Mesendoderm (in vitro differentiated cells): ENCODE measurements around the gene DLG3.

Source experiments
- DNase-seq: peaks from one replicate; pipeline ENCODE4 v3.0.0; 2013
- H2AK5ac ChIP-seq: 2 replicates; pipeline ENCODE4 v1.6.1; 2013; ENCODE audit warnings: low read length, inconsistent platforms
- H2BK120ac ChIP-seq: 2 replicates; pipeline ENCODE4 v1.6.1; 2013; ENCODE audit warnings: low read depth, mild to moderate bottlenecking, low read length, moderate library complexity, mixed read lengths
- H2BK15ac ChIP-seq: replicated peaks from 2 replicates; pipeline ENCODE4 v1.6.1; 2013; ENCODE audit warnings: low read depth, mild to moderate bottlenecking, moderate library complexity
- H2BK5ac ChIP-seq: 2 replicates; pipeline ENCODE4 v1.6.1; 2013; ENCODE audit warnings: low read length, inconsistent platforms
- H3K18ac ChIP-seq: 2 replicates; pipeline ENCODE4 v1.6.1; 2013; ENCODE audit warnings: mild to moderate bottlenecking, low read length, mixed read lengths
- H3K23ac ChIP-seq: one replicate; pipeline ENCODE4 v1.6.1; 2013; ENCODE audit warnings: low read length
- H3K27ac ChIP-seq: 2 replicates; pipeline ENCODE4 v1.5.1; 2013; ENCODE audit warnings: low read depth, mild to moderate bottlenecking, inconsistent platforms, low read length, moderate library complexity
- H3K27me3 ChIP-seq: 2 replicates; pipeline ENCODE4 v1.6.1; 2013; ENCODE audit warnings: low read length, control low read depth, mild to moderate bottlenecking, inconsistent platforms; ENCODE audit not compliant: insufficient read depth, poor library complexity
- H3K36me3 ChIP-seq: 2 replicates; pipeline ENCODE4 v1.6.1; 2013; ENCODE audit warnings: low read length, inconsistent platforms; ENCODE audit not compliant: control insufficient read depth, insufficient read depth
- H3K4ac ChIP-seq: one replicate; pipeline ENCODE4 v1.6.1; 2013; ENCODE audit warnings: low read depth, mild to moderate bottlenecking, low read length, moderate library complexity
- H3K4me1 ChIP-seq: 2 replicates; pipeline ENCODE4 v1.6.1; 2013; ENCODE audit warnings: low read depth, low read length, inconsistent platforms; ENCODE audit not compliant: control insufficient read depth
- H3K4me2 ChIP-seq: 2 replicates; pipeline ENCODE4 v1.6.1; 2013; ENCODE audit warnings: low read length
- H3K4me3 ChIP-seq: 2 replicates; pipeline ENCODE4 v1.5.1; 2013; ENCODE audit warnings: mild to moderate bottlenecking, low read length
- H3K56ac ChIP-seq: one replicate; pipeline ENCODE4 v1.6.1; 2013; ENCODE audit warnings: low read length
- H3K79me1 ChIP-seq: 2 replicates; pipeline ENCODE4 v1.6.1; 2013; ENCODE audit warnings: low read length, inconsistent platforms
- H3K79me2 ChIP-seq: 2 replicates; pipeline ENCODE4 v1.6.1; 2013; ENCODE audit warnings: mild to moderate bottlenecking, low read length; ENCODE audit not compliant: control insufficient read depth, insufficient read depth
- H3K9ac ChIP-seq: 2 replicates; pipeline ENCODE4 v1.6.1; 2013; ENCODE audit warnings: low read length, inconsistent platforms
- H4K5ac ChIP-seq: one replicate; pipeline ENCODE4 v1.6.1; 2013; ENCODE audit warnings: low read length
- H4K8ac ChIP-seq: one replicate; pipeline ENCODE4 v1.6.1; 2013; ENCODE audit warnings: low read depth, mild to moderate bottlenecking, control low read depth, low read length, moderate library complexity
- WGBS: extraction: QIAGEN DNeasy Blood & Tissue Kit; methylation state at CpG from one replicate; pipeline ENCODE4 v1.1.7; 2013; ENCODE audit warnings: low lambda C conversion rate, missing lambda C conversion rate; ENCODE audit not compliant: insufficient coverage; ENCODE audit errors: extremely low coverage; 5-methylcytosine and 5-hydroxymethylcytosine counted together

DLG3 gene

DNA sequence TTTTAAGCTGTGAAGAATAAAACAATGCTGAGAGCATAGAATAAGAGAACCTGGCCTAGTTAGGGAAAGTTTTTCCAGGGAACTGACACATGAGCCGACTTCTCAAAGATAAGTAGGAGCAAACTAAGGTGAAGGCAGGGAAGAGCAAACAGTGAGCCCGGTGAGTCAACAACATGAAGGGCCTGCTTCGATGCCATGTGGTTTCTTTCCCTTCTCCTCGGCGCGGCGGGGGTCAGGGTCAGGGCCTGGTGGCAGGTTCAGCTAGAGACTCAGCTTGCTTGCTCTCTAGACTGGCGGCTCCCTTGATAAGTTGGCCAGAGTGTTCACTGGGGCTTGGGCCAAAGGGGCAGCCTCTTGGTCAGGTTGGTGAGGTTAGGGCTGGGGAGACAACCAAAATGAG lies 81.1 kb downstream of the DLG3 start:
- Histone ChIP-seq H2BK5ac (no peak overlapping the region), H3K56ac (no peak overlapping the region), H3K23ac (no peak overlapping the region), H3K18ac (no peak overlapping the region), H3K79me1 (no peaks in the 10 kb centered on the region), H3K36me3 (no peaks in the 10 kb centered on the region), H3K27me3 (no peaks in the 10 kb centered on the region), H3K4me3 (no peak overlapping the region), H3K9ac (no peak overlapping the region), H4K8ac (no peak overlapping the region), H3K4me2 (no peak overlapping the region), H3K27ac (no peak overlapping the region), H4K5ac (no peak overlapping the region), H3K79me2 (no peaks in the 10 kb centered on the region), H3K4ac (no peak overlapping the region), H3K4me1 (no peaks in the 10 kb centered on the region), H2AK5ac (no peak overlapping the region), H2BK15ac (no peak overlapping the region), H2BK120ac (no peak overlapping the region)
- no peak for DNase-seq
- WGBS: no CpG with 5 or more reads among the region's 8 CpGs

DNA sequence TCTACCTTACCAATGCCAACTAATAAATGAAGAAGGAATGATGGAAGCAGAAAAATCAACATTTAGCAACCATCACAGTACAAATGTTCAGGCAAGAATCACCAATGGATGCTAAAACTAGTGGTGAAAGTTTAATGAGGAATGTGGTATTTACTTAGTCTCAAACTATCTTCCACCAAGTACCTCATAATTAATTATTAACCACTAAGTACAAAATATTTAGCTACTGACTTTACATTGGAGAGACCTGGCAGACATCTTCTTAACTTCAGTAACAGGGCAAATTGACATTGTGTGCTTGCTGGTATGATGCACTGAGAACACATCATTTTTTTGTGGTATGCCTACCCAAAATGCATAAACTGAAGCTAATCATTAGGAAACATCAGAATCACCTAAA lies 82.4 kb downstream of the DLG3 start:
- H3K27me3 ChIP-seq: no peaks in the 10 kb centered on the region
- H3K27ac ChIP-seq: no peak overlapping the region
- H3K9ac ChIP-seq: no peak overlapping the region
- H3K36me3 ChIP-seq: no peaks in the 10 kb centered on the region
- no peaks in the 10 kb centered on the region for H3K79me2 ChIP-seq
- H4K5ac ChIP-seq: no peak overlapping the region
- no peak overlapping the region for H3K18ac ChIP-seq
- no peak overlapping the region for H3K23ac ChIP-seq
- no peak overlapping the region for H3K4ac ChIP-seq
- H2BK120ac ChIP-seq: no peak overlapping the region
- no peaks in the 10 kb centered on the region for H3K79me1 ChIP-seq
- no peak overlapping the region for H3K4me3 ChIP-seq
- H3K56ac ChIP-seq: no peak overlapping the region
- no peak for DNase-seq
- H2BK5ac ChIP-seq: no peak overlapping the region
- no peak overlapping the region for H2AK5ac ChIP-seq
- no peak overlapping the region for H4K8ac ChIP-seq
- no peaks in the 10 kb centered on the region for H3K4me1 ChIP-seq
- H2BK15ac ChIP-seq: no peak overlapping the region
- no peak overlapping the region for H3K4me2 ChIP-seq

- DNase-seq: no peak
- no peaks in the 10 kb centered on the region for H3K79me1 ChIP-seq
Observed at GRCh38 chrX:70527610-70528345, 83.1 kb downstream of the DLG3 start.

GRCh38 chrX:70535198-70535597 lies 90.6 kb downstream of the DLG3 start:
- Histone ChIP-seq H3K56ac (no peak overlapping the region), H3K79me2 (no peaks in the 10 kb centered on the region), H3K27ac (no peak overlapping the region), H2BK5ac (no peak overlapping the region), H3K4me3 (no peak overlapping the region), H3K4me1 (no peaks in the 10 kb centered on the region), H2AK5ac (no peak overlapping the region), H3K4ac (no peak overlapping the region), H3K4me2 (no peak overlapping the region), H4K8ac (no peak overlapping the region), H3K18ac (no peak overlapping the region), H4K5ac (no peak overlapping the region), H2BK15ac (no peak overlapping the region), H2BK120ac (no peak overlapping the region), H3K36me3 (no peaks in the 10 kb centered on the region), H3K27me3 (no peaks in the 10 kb centered on the region), H3K23ac (no peak overlapping the region), H3K79me1 (no peaks in the 10 kb centered on the region), H3K9ac (no peak overlapping the region)
- DNase-seq: no peak
- WGBS: no CpG with 5 or more reads among the region's 1 CpG

More at GRCh38 chrX:70527610-70528345, 83.1 kb downstream of the DLG3 start:
- Histone ChIP-seq H3K4me3 (no peak overlapping the region), H3K79me2 (no peaks in the 10 kb centered on the region), H4K5ac (no peak overlapping the region), H3K56ac (no peak overlapping the region), H4K8ac (no peak overlapping the region), H3K4ac (no peak overlapping the region), H2BK120ac (no peak overlapping the region), H3K4me1 (no peaks in the 10 kb centered on the region), H3K27me3 (no peaks in the 10 kb centered on the region), H3K18ac (no peak overlapping the region), H2BK15ac (no peak overlapping the region), H3K4me2 (no peak overlapping the region), H2AK5ac (no peak overlapping the region), H2BK5ac (no peak overlapping the region), H3K9ac (no peak overlapping the region), H3K36me3 (no peaks in the 10 kb centered on the region), H3K27ac (no peak overlapping the region), H3K23ac (no peak overlapping the region)
- no CpG with 5 or more reads among the region's 3 CpGs for WGBS

DNA sequence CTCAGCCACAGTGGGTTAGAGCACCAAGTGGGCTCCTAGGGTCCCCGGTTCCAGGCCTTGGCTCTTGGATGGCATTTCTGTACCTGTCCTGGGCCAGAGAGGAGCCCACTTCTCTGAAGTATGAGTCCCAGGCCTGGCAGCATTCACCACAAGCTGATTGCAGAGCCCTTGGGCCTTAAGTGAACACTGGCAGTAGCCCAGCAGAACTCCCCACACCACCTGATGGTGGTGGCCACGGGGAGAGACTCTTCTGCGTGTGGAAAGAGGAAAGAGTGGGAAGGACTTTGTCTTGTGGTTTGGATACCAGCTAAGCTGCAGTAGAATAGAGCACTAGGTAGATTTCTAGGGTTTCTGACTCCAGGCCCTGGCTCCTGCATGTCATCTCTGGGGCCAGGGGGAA lies 104.8 kb downstream of the DLG3 start:
- Histone ChIP-seq H4K5ac (no peak overlapping the region), H3K27ac (no peak overlapping the region), H2BK15ac (no peak overlapping the region), H3K4me3 (no peak overlapping the region), H3K79me1 (no peaks in the 10 kb centered on the region), H2AK5ac (no peak overlapping the region), H2BK120ac (no peak overlapping the region), H3K9ac (no peak overlapping the region), H3K4me2 (no peak overlapping the region), H3K4ac (no peak overlapping the region), H2BK5ac (no peak overlapping the region), H3K23ac (no peak overlapping the region), H3K56ac (no peak overlapping the region), H3K27me3 (no peaks in the 10 kb centered on the region), H3K79me2 (no peaks in the 10 kb centered on the region), H3K18ac (no peak overlapping the region), H3K36me3 (no peaks in the 10 kb centered on the region), H3K4me1 (no peaks in the 10 kb centered on the region), H4K8ac (no peak overlapping the region)
- WGBS: no CpG with 5 or more reads among the region's 3 CpGs
- no peak for DNase-seq

GRCh38 chrX:70552130-70552704 lies 107.6 kb downstream of the DLG3 start:
- Histone ChIP-seq H2BK120ac (no peak overlapping the region), H3K27me3 (no peaks in the 10 kb centered on the region), H3K36me3 (no peaks in the 10 kb centered on the region), H3K23ac (no peak overlapping the region), H2BK5ac (no peak overlapping the region), H3K9ac (no peak overlapping the region), H3K79me1 (no peaks in the 10 kb centered on the region), H3K79me2 (no peaks in the 10 kb centered on the region), H3K4me2 (no peak overlapping the region), H4K8ac (no peak overlapping the region), H2AK5ac (no peak overlapping the region), H2BK15ac (no peak overlapping the region), H3K4me3 (no peak overlapping the region), H3K27ac (no peak overlapping the region), H3K4ac (no peak overlapping the region), H3K4me1 (no peaks in the 10 kb centered on the region), H3K56ac (no peak overlapping the region), H4K5ac (no peak overlapping the region), H3K18ac (no peak overlapping the region)
- WGBS: no CpG with 5 or more reads among the region's 7 CpGs
- DNase-seq: no peak
